GM19023 (cell line): ENCODE measurements around the gene CDHR5.

Source experiments
- ATAC-seq: cut with Tn5 transposase; IDR thresholded peaks from one replicate; pipeline ENCODE4 v1.9.1; 2021; ENCODE audit warnings: mild to moderate bottlenecking, moderate library complexity; ENCODE audit not compliant: unreplicated experiment

CDHR5 gene

GRCh38 chr11:611001-611996, 13.5 kb downstream of the CDHR5 start:
- no peak for ATAC-seq

GRCh38 chr11:610146-610801, 14.5 kb downstream of the CDHR5 start:
- no peak for ATAC-seq

GRCh38 chr11:609341-609811, 15.4 kb downstream of the CDHR5 start:
- ATAC-seq, result no peak

- no peak for ATAC-seq
These were observed 15.9 kb downstream of the CDHR5 start for GRCh38 chr11:608791-609251.

GRCh38 chr11:607971-608659, 16.6 kb downstream of the CDHR5 start:
- ATAC-seq, result no peak

- ATAC-seq, result no peak
These were observed 17.6 kb downstream of the CDHR5 start for GRCh38 chr11:607020-607780.

- ATAC-seq, result no peak
These were observed 18.5 kb downstream of the CDHR5 start for GRCh38 chr11:606245-606644.

- ATAC-seq, result no peak
These were observed 19.2 kb downstream of the CDHR5 start for GRCh38 chr11:605286-606129.

GRCh38 chr11:603154-603553, 21.6 kb downstream of the CDHR5 start:
- no peak for ATAC-seq

GRCh38 chr11:601573-602245, 23.0 kb downstream of the CDHR5 start:
- no peak for ATAC-seq

- ATAC-seq, result no peak
These were observed 26.6 kb downstream of the CDHR5 start for GRCh38 chr11:598005-598680.

- ATAC-seq, result no peak
These were observed 27.5 kb downstream of the CDHR5 start for GRCh38 chr11:597166-597725.

- ATAC-seq, result no peak
These were observed 28.4 kb downstream of the CDHR5 start for GRCh38 chr11:596374-596773.

GRCh38 chr11:595400-595799, 29.4 kb downstream of the CDHR5 start:
- ATAC-seq, result no peak

GRCh38 chr11:593347-593746, 31.4 kb downstream of the CDHR5 start:
- ATAC-seq, result no peak

- no peak for ATAC-seq
These were observed 31.8 kb downstream of the CDHR5 start for GRCh38 chr11:592918-593317.

GRCh38 chr11:592501-592900, 32.3 kb downstream of the CDHR5 start:
- no peak for ATAC-seq

GRCh38 chr11:590997-591396, 33.8 kb downstream of the CDHR5 start:
- ATAC-seq, result no peak
